ENCODE data around the gene ITGB5.

The ITGB5 gene

GRCh38 chr3:124730941-124731297 is 156.2 kb downstream of the ITGB5 start:
- no peak for DNase-seq

- peak; percentile 81 for DNase-seq
These were observed 156.8 kb downstream of the ITGB5 start, which contains the start of gene UMPS for GRCh38 chr3:124730129-124730940. UMPS (plus strand) TSS chr3:124730452; CDS start chr3:124730472, 20 bp downstream.

- no peak for DNase-seq
These were observed 164.6 kb downstream of the ITGB5 start for GRCh38 chr3:124722589-124722988.

- DNase-seq: no peak
These were observed 172.8 kb downstream of the ITGB5 start for GRCh38 chr3:124714223-124714853.
